ENCODE results near the gene CD160. TPM values are rescaled to one million over a fixed set of nuclear protein-coding genes. Genes with fewer than 3 reads are reported as not detected.

CD160 gene
- total RNA-seq, 3 donors from 2014 or later (not counting 1 experiment from before 2014, with no cell fraction given) = 77.7 to 150 (median 83.4) TPM

- intact Hi-C loops (cut with micrococcal nuclease) = no loop called here
- Mint-ChIP-seq H3K27me3 (ENCODE audit: low read depth in 2 of 2) (no peaks in the 10 kb centered on the region), H3K27ac (peak overlapping the region; percentile 63 to 73), H3K36me3 (peaks cover 2% of the 10 kb centered on the region), H3K4me3 (no peak overlapping the region), H3K4me1 (peaks cover 14 to 17% of the 10 kb centered on the region in 2 donors), H3K9me3 (no peaks in the 10 kb centered on the region)
- ATAC-seq (no peak), DNase-seq (no peak)
- no peak for TF ChIP-seq CTCF (IDR thresholded peaks at IDR 0.05)
- no peak overlapping the region for H3K27ac ChIP-seq (ENCODE audit: low read length)
- 100% methylated on average over 1 of the region's 1 CpG for WGBS (ENCODE audit: insufficient coverage)
- H3K4me3 ChIP-seq (ENCODE audit: low read length) = no peak overlapping the region
- no peaks in the 10 kb centered on the region for H3K9me3 ChIP-seq (ENCODE audit: control insufficient read depth, insufficient read depth, low read length)
- no peaks in the 10 kb centered on the region for H3K4me1 ChIP-seq (ENCODE audit: control insufficient read depth, insufficient read depth, low read length)
- H3K36me3 ChIP-seq (ENCODE audit: control insufficient read depth, insufficient read depth, low read length) = peaks cover 34% of the 10 kb centered on the region
- H3K27me3 ChIP-seq (ENCODE audit: control insufficient read depth, insufficient read depth, low read length) = no peaks in the 10 kb centered on the region
Measured at GRCh38 chr1:145736191-145736590, 16.9 kb downstream of the CD160 start.

GRCh38 chr1:145740269-145740668, 21.0 kb downstream of the CD160 start:
- Mint-ChIP-seq H3K9me3 (no peaks in the 10 kb centered on the region), H3K4me1 (peaks cover 0 to 6% of the 10 kb centered on the region in 2 donors), H3K4me3 (no peak overlapping the region), H3K27ac (peak overlapping the region; percentile 35 to 70), H3K36me3 (no peaks in the 10 kb centered on the region), H3K27me3 (ENCODE audit: low read depth in 2 of 2) (no peaks in the 10 kb centered on the region)
- H3K4me3 ChIP-seq (ENCODE audit: low read length) = no peak overlapping the region
- no peaks in the 10 kb centered on the region for H3K9me3 ChIP-seq (ENCODE audit: control insufficient read depth, insufficient read depth, low read length)
- peaks cover 39% of the 10 kb centered on the region for H3K36me3 ChIP-seq (ENCODE audit: control insufficient read depth, insufficient read depth, low read length)
- no peak overlapping the region for H3K27ac ChIP-seq (ENCODE audit: low read length)
- H3K4me1 ChIP-seq (ENCODE audit: control insufficient read depth, insufficient read depth, low read length) = no peaks in the 10 kb centered on the region
- DNase-seq (no peak), ATAC-seq (no peak)
- WGBS (ENCODE audit: insufficient coverage) = 100% methylated on average over 2 of the region's 4 CpGs
- intact Hi-C loops (cut with micrococcal nuclease) = no loop called here
- no peaks in the 10 kb centered on the region for H3K27me3 ChIP-seq (ENCODE audit: control insufficient read depth, insufficient read depth, low read length)
- no peak for TF ChIP-seq CTCF (IDR thresholded peaks at IDR 0.05)

GRCh38 chr1:145747398-145748247, 28.3 kb downstream of the CD160 start:
- Mint-ChIP-seq H3K27ac (peak overlapping the region in 1 of 2 donors; percentile 57), H3K4me3 (no peak overlapping the region), H3K36me3 (no peaks in the 10 kb centered on the region), H3K27me3 (ENCODE audit: low read depth in 2 of 2) (no peaks in the 10 kb centered on the region), H3K4me1 (peaks cover 0 to 16% of the 10 kb centered on the region in 2 donors), H3K9me3 (no peaks in the 10 kb centered on the region)
- H3K27me3 ChIP-seq (ENCODE audit: control insufficient read depth, insufficient read depth, low read length) = no peaks in the 10 kb centered on the region
- no peak for DNase-seq
- H3K27ac ChIP-seq (ENCODE audit: low read length) = no peak overlapping the region
- H3K4me3 ChIP-seq (ENCODE audit: low read length) = no peak overlapping the region
- intact Hi-C loops (cut with micrococcal nuclease) = no loop called here
- H3K4me1 ChIP-seq (ENCODE audit: control insufficient read depth, insufficient read depth, low read length) = no peaks in the 10 kb centered on the region
- TF ChIP-seq CTCF (IDR thresholded peaks at IDR 0.05) = no peak
- peaks cover 70% of the 10 kb centered on the region for H3K36me3 ChIP-seq (ENCODE audit: control insufficient read depth, insufficient read depth, low read length)
- no peaks in the 10 kb centered on the region for H3K9me3 ChIP-seq (ENCODE audit: control insufficient read depth, insufficient read depth, low read length)
- no peak for ATAC-seq
- 98% methylated on average over 6 of the region's 9 CpGs for WGBS (ENCODE audit: insufficient coverage)

Measured in natural killer cell (primary cell).